Neural crest cell (in vitro differentiated cells): ENCODE data around the gene WDR45B. TPM values are rescaled to one million over a fixed set of nuclear protein-coding genes. Genes with fewer than 3 reads are reported as not detected.

ENCODE experiments used
- DNase-seq: peaks from one replicate; pipeline ENCODE4 v3.0.0; 2021; ENCODE audit warnings: low read depth, mixed read lengths, low spot score
- H3K27ac Mint-ChIP-seq: one replicate; pipeline ENCODE4 v1.8.0; 2021; ENCODE audit warnings: mild to moderate bottlenecking, mixed read lengths; ENCODE audit not compliant: unreplicated experiment
- H3K27me3 Mint-ChIP-seq: 2 replicates; pipeline ENCODE4 v1.8.0; 2021; ENCODE audit warnings: low read depth, mild to moderate bottlenecking, mixed read lengths
- H3K36me3 Mint-ChIP-seq: 2 replicates; pipeline ENCODE4 v1.8.0; 2021; ENCODE audit warnings: low read depth, mild to moderate bottlenecking, mixed read lengths
- H3K4me1 Mint-ChIP-seq: 2 replicates; pipeline ENCODE4 v1.8.0; 2021; ENCODE audit warnings: mixed read lengths
- H3K4me3 Mint-ChIP-seq: one replicate; pipeline ENCODE4 v1.8.0; 2021; ENCODE audit warnings: mild to moderate bottlenecking, mixed read lengths
- H3K9me3 Mint-ChIP-seq: 2 replicates; pipeline ENCODE4 v1.8.0; 2021; ENCODE audit warnings: mixed read lengths
- total RNA-seq: library from RNA; stranded (reverse); gene quantifications from 2 replicates; pipeline ENCODE4 v1.2.1, GENCODE V29; 2021
- TF ChIP-seq, protein P1 (sequence below): fragments of 200-600 bp; sonication (generic); conservative IDR thresholded peaks from 2 replicates; pipeline ENCODE4 v1.5.0; 2021; ENCODE audit warnings: antibody characterized with exemption, mild to moderate bottlenecking

Gene WDR45B
- total RNA-seq, 1 donor from 2014 or later = 57.1 TPM

DNA sequence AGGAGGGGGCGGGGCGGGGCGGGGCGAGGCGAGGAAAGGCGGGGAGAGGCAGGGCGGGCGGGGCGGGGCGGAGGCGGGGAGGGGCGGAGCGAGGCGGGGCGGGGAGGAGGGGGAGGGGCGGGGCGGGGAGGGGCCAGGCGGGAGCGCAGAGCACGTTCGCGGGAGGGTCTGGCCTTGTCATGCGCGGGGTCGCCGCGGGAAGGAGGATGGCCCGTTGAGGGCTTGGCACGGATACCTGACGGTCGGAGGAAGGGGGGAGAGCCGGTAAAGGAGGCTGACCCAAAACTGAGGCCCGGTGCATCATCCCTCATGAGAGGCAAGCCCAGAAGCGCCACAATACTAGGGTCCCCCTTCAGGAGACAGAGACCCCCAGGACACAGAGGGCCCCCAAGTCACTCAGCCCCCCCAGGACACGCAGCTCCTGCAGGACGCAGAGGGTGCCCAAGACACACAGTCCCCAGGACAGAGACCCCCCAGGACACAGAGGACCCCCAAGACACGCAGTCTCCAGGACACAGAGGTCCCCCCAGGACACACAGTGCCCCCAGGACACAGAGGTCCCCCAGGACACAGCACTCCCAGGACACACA, 593 bp upstream of the WDR45B start:
- H3K9me3 Mint-ChIP-seq = no peaks in the 10 kb centered on the region
- H3K27me3 Mint-ChIP-seq = no peaks in the 10 kb centered on the region
- TF ChIP-seq, protein P1, sequence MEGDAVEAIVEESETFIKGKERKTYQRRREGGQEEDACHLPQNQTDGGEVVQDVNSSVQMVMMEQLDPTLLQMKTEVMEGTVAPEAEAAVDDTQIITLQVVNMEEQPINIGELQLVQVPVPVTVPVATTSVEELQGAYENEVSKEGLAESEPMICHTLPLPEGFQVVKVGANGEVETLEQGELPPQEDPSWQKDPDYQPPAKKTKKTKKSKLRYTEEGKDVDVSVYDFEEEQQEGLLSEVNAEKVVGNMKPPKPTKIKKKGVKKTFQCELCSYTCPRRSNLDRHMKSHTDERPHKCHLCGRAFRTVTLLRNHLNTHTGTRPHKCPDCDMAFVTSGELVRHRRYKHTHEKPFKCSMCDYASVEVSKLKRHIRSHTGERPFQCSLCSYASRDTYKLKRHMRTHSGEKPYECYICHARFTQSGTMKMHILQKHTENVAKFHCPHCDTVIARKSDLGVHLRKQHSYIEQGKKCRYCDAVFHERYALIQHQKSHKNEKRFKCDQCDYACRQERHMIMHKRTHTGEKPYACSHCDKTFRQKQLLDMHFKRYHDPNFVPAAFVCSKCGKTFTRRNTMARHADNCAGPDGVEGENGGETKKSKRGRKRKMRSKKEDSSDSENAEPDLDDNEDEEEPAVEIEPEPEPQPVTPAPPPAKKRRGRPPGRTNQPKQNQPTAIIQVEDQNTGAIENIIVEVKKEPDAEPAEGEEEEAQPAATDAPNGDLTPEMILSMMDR = no peak
- peaks cover 15% of the 10 kb centered on the region for H3K4me1 Mint-ChIP-seq
- no peak overlapping the region for H3K4me3 Mint-ChIP-seq
- peak; percentile 49 for DNase-seq
- H3K36me3 Mint-ChIP-seq = no peaks in the 10 kb centered on the region
- H3K27ac Mint-ChIP-seq = no peak overlapping the region

DNA sequence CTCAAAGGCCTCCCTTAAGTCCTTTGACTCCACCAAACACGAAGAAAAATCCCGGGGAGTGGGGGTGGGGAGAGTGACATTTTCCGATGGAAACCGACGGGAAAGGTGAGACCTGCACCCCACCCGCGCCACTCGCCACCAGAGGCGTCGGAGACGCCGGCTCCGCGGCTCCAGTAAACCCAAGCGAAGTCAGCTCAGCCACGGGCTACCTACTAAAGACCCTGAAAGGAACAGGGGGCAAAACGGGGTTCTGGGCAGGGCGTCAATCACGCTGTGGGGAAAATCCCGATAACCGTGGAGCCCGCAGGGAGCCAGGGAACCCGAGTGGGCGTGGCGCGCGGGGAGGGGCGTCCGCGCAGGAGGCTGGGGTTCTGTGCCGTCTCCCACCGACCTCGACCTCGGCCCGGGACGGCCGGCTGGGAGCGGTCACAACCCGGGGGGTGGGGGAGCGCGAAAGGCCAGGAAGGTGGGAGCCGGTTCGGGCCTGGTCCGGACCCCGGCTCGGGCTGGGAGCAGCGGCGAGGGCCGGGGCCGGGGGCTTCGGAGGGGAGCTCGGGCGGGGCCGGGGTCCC, 565 bp downstream of the WDR45B start:
- no peaks in the 10 kb centered on the region for H3K36me3 Mint-ChIP-seq
- no peak overlapping the region for H3K27ac Mint-ChIP-seq
- H3K4me1 Mint-ChIP-seq = peaks cover 15% of the 10 kb centered on the region
- DNase-seq = no peak
- peak overlapping the region; percentile 90 for H3K4me3 Mint-ChIP-seq
- no peaks in the 10 kb centered on the region for H3K27me3 Mint-ChIP-seq
- no peaks in the 10 kb centered on the region for H3K9me3 Mint-ChIP-seq
- TF ChIP-seq, protein P1 = no peak

DNA sequence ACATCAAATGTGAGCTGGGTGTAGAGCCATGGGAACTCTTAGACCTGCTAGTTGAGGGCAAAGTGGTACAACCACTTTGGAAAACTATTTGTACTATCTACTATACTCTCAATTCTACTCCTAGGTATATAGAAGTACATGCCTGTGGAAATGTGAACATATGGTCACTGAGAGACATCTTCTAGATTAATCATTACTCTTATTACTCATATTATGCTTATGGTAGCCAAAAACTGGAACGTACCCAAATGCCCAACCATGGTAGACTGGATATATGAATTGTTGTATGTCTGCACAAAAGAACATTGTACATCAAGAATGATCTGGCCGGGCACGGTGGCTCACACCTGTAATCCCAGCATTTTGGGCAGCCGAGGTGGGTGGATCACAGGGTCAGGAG, 2.7 kb downstream of the WDR45B start:
- Mint-ChIP-seq H3K9me3 (no peaks in the 10 kb centered on the region), H3K4me1 (peaks cover 15% of the 10 kb centered on the region), H3K27me3 (no peaks in the 10 kb centered on the region), H3K36me3 (no peaks in the 10 kb centered on the region), H3K27ac (no peak overlapping the region), H3K4me3 (peak overlapping the region; percentile 90)
- DNase-seq = no peak
- TF ChIP-seq, protein P1 = no peak

DNA sequence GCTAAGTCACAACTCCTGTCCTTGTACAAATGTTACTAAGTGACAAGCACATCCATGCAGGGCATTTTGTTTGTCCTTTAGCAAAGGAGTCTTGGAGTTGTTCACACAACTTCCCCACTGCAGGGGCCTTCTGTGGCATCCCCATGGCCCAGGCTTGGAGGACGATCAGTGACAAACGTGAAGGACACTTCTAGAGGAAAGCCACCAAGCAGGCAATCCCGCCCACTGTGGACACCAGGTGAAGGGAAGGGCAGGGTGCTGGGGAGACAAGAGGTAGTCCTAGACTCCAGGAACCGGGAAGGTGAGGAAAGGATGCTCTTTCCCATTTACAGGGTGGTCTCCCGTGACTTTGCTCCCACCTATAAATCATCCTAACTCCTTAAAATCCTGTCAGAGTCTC, 4.1 kb downstream of the WDR45B start:
- TF ChIP-seq, protein P1 = no peak
- no peak for DNase-seq
- H3K27me3 Mint-ChIP-seq = no peaks in the 10 kb centered on the region
- no peaks in the 10 kb centered on the region for H3K9me3 Mint-ChIP-seq
- H3K4me3 Mint-ChIP-seq = no peak overlapping the region
- peaks cover 15% of the 10 kb centered on the region for H3K4me1 Mint-ChIP-seq
- H3K27ac Mint-ChIP-seq = no peak overlapping the region
- H3K36me3 Mint-ChIP-seq = peaks cover under 1% of the 10 kb centered on the region

DNA sequence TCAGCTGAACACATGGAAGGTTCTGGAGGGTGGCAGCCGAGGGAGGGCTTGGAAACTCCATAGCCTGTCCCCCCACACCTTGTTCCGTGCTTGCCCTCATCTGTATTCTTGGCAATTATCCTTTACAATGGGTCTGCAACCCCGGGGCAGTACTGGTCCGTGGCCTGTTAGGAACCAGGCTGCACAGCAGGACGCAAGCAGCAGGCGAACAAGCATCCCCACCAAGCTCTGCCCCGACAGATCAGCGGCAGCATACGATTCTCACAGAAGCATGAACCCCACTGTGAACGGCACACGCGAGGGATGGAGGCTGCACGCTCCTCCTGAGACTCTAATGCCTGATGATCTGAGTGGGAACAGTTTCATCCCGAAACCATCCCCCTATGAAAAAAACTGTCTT, 6.2 kb downstream of the WDR45B start:
- Mint-ChIP-seq H3K36me3 (peaks cover 7% of the 10 kb centered on the region), H3K27ac (no peak overlapping the region), H3K4me1 (peaks cover 15% of the 10 kb centered on the region), H3K27me3 (no peaks in the 10 kb centered on the region), H3K4me3 (no peak overlapping the region), H3K9me3 (no peaks in the 10 kb centered on the region)
- TF ChIP-seq, protein P1 = no peak
- no peak for DNase-seq
